ENCODE data around the gene TSPAN9. TPM values are rescaled to one million over a fixed set of nuclear protein-coding genes. Genes with fewer than 3 reads are reported as not detected.
A peak's percentile ranks its signal among the peaks of the same experiment; 100 is the strongest.

Gene TSPAN9
- total and polyA plus RNA-seq, 4 donors: 17.4 to 62.9 (median 34.2) TPM

DNA sequence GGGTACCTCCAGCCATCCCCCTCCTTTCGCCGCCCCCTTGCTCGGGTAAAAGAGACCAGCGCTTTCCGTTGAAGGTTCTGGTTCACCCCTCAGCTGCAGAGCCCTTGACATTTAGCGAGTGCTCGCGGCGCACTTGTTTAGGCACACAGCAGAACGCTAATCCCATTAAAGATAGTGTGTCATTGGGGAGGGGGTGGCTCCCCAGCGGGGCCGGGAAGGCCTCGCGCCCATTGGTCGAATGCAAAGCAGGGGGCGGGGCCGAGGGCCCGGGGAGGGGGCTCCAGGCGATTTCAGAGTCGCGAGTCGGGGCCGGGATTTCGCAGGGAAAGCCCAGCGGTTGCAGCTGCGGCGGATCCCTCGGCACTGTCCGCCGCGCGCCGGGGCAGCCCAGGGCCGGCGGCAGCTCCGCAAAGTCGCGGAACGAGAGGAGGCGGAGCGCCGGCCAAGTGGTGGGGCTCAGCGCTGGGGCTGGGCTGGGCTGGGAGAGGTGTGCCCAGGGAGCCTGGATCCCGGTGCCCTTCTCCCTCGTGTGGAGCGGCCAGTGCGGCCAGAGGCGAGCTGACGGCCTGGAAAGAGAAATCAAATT lies 122.9 kb downstream of the TSPAN9 start:
- H3K4me1 ChIP-seq (ENCODE audit: control insufficient read depth in 4 of 4, insufficient read depth in 4 of 4, low read length in 3 of 4): peaks cover 0 to 20% (median 3%) of the 10 kb centered on the region in 4 donors
- peak; percentile 52 for DNase-seq (ENCODE audit: low spot score)

DNA sequence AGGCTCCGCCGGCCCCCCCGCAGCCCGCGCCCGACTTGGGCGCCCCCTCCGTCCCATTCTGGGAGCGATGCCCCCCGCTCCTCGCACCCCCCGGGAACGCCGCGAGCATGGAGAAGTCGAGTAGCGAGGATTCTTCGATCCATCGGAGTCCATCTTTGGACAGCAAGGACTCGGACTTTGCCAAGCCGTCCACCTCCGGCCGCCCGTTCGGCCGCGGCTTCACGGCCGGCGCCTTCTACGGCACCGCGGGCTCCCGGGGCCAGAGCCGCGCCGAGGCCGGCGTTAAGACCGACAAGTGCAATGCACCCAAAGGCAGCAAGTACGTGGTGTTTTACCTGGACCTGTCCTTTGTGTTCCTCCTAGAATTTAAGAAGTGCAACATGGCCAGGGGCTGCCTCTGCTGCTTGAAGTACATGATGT lies 123.6 kb downstream of the TSPAN9 start:
- Histone ChIP-seq H3K4me3 (ENCODE audit: low read depth in 1 of 3, low read length in 3 of 3) (peak overlapping the region in 1 of 3 donors; percentile 14), H3K36me3 (ENCODE audit: control insufficient read depth in 4 of 4, insufficient read depth in 3 of 4, low read depth in 1 of 4, low read length in 3 of 4) (peaks cover 0 to 11% (median under 1%) of the 10 kb centered on the region in 4 donors), H3K9me3 (ENCODE audit: control insufficient read depth in 4 of 4, low read length in 3 of 4) (no peaks in the 10 kb centered on the region), H3K9ac (ENCODE audit: low read depth in 1 of 2, low read length in 2 of 2) (no peak overlapping the region), H3K27ac (ENCODE audit: low read depth in 1 of 2, low read length in 2 of 2) (no peak overlapping the region), H3K4me1 (ENCODE audit: control insufficient read depth in 4 of 4, insufficient read depth in 4 of 4, low read length in 3 of 4) (peaks cover 0 to 23% (median 3%) of the 10 kb centered on the region in 4 donors), H3K27me3 (ENCODE audit: control insufficient read depth in 4 of 4, insufficient read depth in 4 of 4, low read length in 3 of 4) (no peaks in the 10 kb centered on the region)
- 65% methylated on average over 41 of the region's 41 CpGs for WGBS
- DNase-seq (ENCODE audit: low spot score): no peak
- TF ChIP-seq RXRA (IDR thresholded peaks at IDR 0.05): no peak
- TF ChIP-seq RAD21 (IDR thresholded peaks at IDR 0.05): no peak
- TF ChIP-seq, protein P1, sequence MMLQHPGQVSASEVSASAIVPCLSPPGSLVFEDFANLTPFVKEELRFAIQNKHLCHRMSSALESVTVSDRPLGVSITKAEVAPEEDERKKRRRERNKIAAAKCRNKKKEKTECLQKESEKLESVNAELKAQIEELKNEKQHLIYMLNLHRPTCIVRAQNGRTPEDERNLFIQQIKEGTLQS (IDR thresholded peaks at IDR 0.05): no peak
- TF ChIP-seq EGR1 (IDR thresholded peaks at IDR 0.05; ENCODE audit: low read depth in 2 of 2): no peak
- TF ChIP-seq, protein P2, sequence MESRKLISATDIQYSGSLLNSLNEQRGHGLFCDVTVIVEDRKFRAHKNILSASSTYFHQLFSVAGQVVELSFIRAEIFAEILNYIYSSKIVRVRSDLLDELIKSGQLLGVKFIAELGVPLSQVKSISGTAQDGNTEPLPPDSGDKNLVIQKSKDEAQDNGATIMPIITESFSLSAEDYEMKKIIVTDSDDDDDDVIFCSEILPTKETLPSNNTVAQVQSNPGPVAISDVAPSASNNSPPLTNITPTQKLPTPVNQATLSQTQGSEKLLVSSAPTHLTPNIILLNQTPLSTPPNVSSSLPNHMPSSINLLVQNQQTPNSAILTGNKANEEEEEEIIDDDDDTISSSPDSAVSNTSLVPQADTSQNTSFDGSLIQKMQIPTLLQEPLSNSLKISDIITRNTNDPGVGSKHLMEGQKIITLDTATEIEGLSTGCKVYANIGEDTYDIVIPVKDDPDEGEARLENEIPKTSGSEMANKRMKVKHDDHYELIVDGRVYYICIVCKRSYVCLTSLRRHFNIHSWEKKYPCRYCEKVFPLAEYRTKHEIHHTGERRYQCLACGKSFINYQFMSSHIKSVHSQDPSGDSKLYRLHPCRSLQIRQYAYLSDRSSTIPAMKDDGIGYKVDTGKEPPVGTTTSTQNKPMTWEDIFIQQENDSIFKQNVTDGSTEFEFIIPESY (IDR thresholded peaks at IDR 0.05): no peak

More for the DNA sequence above, 122.9 kb downstream of the TSPAN9 start:
- no peak overlapping the region for H3K9ac ChIP-seq (ENCODE audit: low read depth in 1 of 2, low read length in 2 of 2)
- peaks cover 0 to 11% (median under 1%) of the 10 kb centered on the region in 4 donors for H3K36me3 ChIP-seq (ENCODE audit: control insufficient read depth in 4 of 4, insufficient read depth in 3 of 4, low read depth in 1 of 4, low read length in 3 of 4)
- WGBS: 47% methylated on average over 49 of the region's 49 CpGs
- H3K27ac ChIP-seq (ENCODE audit: low read depth in 1 of 2, low read length in 2 of 2): no peak overlapping the region
- no peaks in the 10 kb centered on the region for H3K9me3 ChIP-seq (ENCODE audit: control insufficient read depth in 4 of 4, low read length in 3 of 4)
- TF ChIP-seq TAF1 (conservative IDR thresholded peaks at IDR 0.05): no peak
- TF ChIP-seq, protein P2 (IDR thresholded peaks at IDR 0.05): no peak
- no peak for TF ChIP-seq RXRA (IDR thresholded peaks at IDR 0.05)
- TF ChIP-seq RAD21 (IDR thresholded peaks at IDR 0.05): no peak
- no peak for TF ChIP-seq HNF4G (IDR thresholded peaks at IDR 0.05)
- no peak for TF ChIP-seq FOXA2 (IDR thresholded peaks at IDR 0.05)
- no peak for TF ChIP-seq SP1 (IDR thresholded peaks at IDR 0.05)
- no peak for TF ChIP-seq HNF4A (conservative IDR thresholded peaks at IDR 0.05)
- no peak for TF ChIP-seq EGR1 (IDR thresholded peaks at IDR 0.05; ENCODE audit: low read depth in 2 of 2)
- TF ChIP-seq, protein P1 (IDR thresholded peaks at IDR 0.05): no peak
- no peak for TF ChIP-seq YY1 (IDR thresholded peaks at IDR 0.05)
- no peak for TF ChIP-seq FOXA1 (IDR thresholded peaks at IDR 0.05)
- TF ChIP-seq, protein P3, sequence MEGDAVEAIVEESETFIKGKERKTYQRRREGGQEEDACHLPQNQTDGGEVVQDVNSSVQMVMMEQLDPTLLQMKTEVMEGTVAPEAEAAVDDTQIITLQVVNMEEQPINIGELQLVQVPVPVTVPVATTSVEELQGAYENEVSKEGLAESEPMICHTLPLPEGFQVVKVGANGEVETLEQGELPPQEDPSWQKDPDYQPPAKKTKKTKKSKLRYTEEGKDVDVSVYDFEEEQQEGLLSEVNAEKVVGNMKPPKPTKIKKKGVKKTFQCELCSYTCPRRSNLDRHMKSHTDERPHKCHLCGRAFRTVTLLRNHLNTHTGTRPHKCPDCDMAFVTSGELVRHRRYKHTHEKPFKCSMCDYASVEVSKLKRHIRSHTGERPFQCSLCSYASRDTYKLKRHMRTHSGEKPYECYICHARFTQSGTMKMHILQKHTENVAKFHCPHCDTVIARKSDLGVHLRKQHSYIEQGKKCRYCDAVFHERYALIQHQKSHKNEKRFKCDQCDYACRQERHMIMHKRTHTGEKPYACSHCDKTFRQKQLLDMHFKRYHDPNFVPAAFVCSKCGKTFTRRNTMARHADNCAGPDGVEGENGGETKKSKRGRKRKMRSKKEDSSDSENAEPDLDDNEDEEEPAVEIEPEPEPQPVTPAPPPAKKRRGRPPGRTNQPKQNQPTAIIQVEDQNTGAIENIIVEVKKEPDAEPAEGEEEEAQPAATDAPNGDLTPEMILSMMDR (IDR thresholded peaks at IDR 0.05; ENCODE audit: low read depth, low read length, missing input control): no peak
- H3K4me3 ChIP-seq (ENCODE audit: low read depth in 1 of 3, low read length in 3 of 3): peak overlapping the region in 1 of 3 donors; percentile 14
- no peaks in the 10 kb centered on the region for H3K27me3 ChIP-seq (ENCODE audit: control insufficient read depth in 4 of 4, insufficient read depth in 4 of 4, low read length in 3 of 4)

Measured in liver (tissue), 9 donors.